Thyroid gland (tissue), 4 donors: Measurements from ENCODE around the gene MRPL9.

Source experiments
- POLR2A ChIP-seq, 2 donors: fragments of 450-650 bp; IDR thresholded peaks; one replicate each; pipeline ENCODE4 v1.6.1; 2017; ENCODE audit warnings: antibody characterized with exemption in 2 of 2, mild to moderate bottlenecking in 2 of 2, moderate library complexity in 1 of 2
- TF ChIP-seq, protein P1 (sequence below), 6 experiments: fragments of 200-600 bp in 3 of 6; fragments of 450-650 bp in 3 of 6; sonication (generic) in 3 of 6; IDR thresholded peaks; one replicate each; pipeline ENCODE4 v1.5.1; 2016 to 2019; ENCODE audit warnings: antibody characterized with exemption in 6 of 6, mild to moderate bottlenecking in 2 of 6, inconsistent platforms in 1 of 6, moderate library complexity in 1 of 6

DNA sequence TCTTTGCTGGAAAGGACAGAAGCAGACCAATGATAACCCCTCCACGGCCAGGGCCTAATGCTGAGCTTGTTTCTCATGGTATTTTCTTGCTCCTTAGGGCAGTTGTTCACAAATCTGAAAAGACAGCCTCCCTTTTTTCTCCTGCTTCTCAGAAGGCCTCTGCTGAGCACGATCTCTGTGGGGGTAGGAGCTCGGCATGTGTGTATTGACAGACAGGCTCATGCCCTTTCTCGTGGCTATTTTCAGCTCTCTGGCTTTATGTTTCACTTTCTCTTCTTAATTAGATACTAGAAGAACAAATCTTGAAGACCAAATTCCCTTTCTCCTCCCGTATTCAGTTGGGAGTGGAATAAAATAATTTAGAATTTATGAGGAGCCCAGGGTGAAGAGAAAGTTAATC lies 42.7 kb downstream of the MRPL9 start:
- TF ChIP-seq, protein P1, sequence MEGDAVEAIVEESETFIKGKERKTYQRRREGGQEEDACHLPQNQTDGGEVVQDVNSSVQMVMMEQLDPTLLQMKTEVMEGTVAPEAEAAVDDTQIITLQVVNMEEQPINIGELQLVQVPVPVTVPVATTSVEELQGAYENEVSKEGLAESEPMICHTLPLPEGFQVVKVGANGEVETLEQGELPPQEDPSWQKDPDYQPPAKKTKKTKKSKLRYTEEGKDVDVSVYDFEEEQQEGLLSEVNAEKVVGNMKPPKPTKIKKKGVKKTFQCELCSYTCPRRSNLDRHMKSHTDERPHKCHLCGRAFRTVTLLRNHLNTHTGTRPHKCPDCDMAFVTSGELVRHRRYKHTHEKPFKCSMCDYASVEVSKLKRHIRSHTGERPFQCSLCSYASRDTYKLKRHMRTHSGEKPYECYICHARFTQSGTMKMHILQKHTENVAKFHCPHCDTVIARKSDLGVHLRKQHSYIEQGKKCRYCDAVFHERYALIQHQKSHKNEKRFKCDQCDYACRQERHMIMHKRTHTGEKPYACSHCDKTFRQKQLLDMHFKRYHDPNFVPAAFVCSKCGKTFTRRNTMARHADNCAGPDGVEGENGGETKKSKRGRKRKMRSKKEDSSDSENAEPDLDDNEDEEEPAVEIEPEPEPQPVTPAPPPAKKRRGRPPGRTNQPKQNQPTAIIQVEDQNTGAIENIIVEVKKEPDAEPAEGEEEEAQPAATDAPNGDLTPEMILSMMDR (IDR thresholded peaks at IDR 0.05): no peak
- TF ChIP-seq POLR2A (IDR thresholded peaks at IDR 0.05): no peak
